Hematopoietic multipotent progenitor cell treated with erythropoietin and hydrocortisone succinate and interleukin-3 and kit ligand, for 15 days (in vitro differentiated cells): Measurements from ENCODE around the gene FRYL.
"Not testable (repeated sequence)": the region's sequence is repeated elsewhere in the genome, so short reads cannot be mapped to it uniquely, and the experiment has no call there.

Experiments
- DNase-seq: peaks from one replicate; pipeline ENCODE4 v3.0.0-alpha.2; 2015; ENCODE audit warnings: low spot score

Gene FRYL

DNA sequence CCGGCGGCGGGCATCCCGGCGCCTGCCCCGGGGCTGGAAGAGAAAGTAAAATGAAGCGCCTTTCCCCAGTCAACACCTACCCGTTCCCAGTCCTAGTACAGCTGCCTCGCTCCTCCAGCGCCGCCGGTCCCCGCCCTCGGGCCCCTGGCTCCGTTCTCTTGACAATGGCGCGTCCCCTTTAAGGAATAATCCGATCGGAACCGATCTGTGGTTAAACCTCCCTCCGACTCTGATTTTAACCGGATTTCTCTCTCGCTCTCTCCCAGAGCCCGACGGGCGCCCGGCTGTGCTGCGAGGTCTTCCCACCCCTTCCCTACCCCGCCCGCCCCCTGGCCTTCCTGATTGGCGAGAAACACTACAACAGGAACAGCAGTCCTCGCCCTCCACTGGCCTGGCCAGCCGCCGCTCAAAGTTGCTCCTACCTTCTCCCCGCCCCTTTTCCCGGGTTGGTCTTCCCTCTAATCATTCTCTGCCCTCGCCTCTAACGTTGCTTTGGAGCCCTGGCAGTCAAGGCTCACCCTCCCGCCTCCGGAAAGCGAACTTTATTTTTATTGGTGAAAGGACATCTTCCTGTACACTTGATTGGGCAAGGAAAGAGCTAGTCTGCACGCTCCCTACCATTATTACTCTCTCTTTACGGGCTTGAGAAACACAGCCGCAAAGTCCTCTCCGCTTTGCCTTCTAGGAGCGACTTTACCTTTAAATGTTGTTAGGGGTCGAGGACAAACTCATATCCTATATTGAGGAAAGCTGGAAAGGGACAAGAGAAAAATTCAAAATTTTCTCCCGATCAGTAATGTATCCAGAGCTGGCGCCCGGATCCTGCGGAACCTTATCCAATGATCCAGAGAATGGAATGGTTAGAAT, at the start of gene FRYL:
TSS of gene FRYL (minus strand) at position 282 of the 867 bp plus-strand sequence. CDS start 145,869 bp downstream, outside the sequence.
- peak; percentile 98 for DNase-seq

DNA sequence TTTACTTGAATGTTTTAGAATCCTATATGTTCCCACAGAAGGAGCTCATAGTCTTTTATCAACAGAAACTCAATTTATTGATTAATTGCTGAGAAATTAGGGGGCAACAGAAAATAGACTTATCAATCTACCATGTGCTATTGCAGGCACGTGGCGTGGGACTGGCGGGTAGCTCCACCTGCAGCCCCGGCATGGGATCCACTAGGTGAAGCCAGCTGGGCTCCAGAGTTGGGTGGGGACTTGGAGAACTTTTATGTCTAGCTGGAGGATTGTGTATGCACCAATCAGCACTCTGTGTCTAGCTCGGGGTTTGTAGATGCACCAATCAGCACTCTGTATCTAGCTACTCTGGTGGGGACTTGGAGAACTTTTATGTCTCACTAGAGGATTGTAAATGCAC, 47.5 kb upstream of the FRYL start:
- no peak for DNase-seq

DNA sequence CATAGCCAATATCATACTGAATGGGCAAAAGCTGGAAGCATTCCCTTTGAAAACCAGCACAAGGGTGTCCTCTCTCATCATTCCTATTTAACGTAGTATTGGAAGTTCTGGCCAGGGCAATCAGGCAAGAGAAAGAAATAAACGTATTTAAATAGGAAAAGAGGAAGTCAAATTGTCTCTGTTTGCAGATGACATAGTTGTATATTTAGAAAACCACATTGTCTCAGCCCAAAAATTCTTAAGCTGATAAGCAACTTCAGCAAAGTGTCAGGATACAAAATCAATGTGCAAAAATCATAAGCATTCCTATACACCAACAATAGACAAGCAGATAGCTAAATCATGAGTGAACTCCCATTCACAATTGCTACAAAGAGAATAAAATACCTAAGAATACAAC, 41.4 kb upstream of the FRYL start:
- DNase-seq, result not testable (repeated sequence)

DNA sequence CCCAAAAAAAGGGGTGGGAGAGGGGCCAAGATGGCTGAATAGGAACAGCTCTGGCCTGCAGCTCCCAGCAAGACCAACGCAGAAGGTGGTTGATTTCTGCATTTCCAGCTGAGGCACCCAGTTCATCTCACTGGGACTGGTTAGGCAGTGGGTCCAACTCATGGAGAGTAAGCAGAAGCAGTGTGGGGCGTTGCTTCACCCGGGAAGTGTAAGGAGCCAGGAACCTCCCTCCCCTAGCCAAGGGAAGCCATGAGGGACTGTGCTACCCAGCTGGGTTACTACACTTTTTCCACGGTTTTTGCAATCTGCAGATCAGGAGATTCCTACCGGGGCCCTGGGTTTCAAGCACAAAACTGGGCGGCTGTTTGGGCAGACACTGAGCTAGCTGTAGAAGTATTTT, 36.9 kb upstream of the FRYL start:
- DNase-seq, result no peak

DNA sequence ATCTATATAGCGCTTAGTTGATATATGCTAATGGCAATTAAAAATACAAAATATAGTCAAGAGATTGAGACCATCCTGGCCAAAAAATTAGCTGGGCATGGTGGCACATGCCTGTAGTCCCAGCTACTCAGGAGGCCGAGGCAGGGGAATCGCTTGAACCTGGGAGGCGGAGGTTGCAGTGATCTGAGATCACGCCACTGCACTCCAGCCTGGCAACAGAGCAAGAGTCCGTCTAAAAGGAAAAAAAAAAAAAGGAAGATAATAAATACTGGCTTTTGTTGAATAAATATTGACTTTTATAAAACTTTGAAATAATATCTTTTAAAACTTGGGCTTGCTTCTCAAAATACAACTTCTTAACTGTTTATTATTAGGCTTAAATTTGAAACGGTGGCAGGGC, 36.2 kb upstream of the FRYL start:
- not testable (repeated sequence) for DNase-seq

DNA sequence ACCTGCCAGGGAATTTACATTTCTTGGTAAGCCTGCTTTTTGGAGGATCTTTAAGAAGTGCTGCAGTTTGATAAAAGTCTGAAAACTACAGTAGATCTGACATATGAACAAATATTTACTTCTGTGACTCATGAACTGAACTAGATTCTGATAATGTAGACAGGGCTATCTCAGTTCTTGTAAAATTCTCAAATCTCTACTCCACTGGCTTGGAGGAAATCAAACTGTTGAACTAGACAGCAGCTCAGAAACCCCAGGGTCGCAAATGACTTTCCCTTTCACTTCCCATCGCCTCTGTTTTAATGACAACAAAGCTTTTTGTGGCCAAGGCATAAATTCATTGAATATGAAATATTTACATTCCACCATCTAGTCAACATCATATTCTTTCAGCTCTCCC, 35.4 kb upstream of the FRYL start:
- no peak for DNase-seq

DNA sequence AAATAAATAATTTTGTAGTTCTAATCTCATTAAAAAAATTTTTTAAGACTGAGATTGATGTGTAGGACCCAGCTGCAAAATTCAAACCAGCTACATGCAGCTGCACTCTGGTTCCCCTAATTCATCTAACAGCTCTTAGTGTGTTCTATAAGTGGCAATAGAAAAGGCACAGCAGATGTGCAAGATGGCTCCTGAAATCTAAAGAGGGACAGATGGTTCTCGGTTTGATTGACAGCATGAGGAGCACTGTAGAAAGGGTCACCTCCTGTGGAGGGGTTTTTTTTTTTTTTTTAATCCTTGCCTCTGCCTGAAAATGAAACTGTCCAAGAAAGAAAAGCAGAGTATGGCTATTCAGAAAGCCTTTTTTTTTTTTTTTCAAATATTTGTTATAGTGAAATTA, 33.9 kb upstream of the FRYL start:
- no peak for DNase-seq

DNA sequence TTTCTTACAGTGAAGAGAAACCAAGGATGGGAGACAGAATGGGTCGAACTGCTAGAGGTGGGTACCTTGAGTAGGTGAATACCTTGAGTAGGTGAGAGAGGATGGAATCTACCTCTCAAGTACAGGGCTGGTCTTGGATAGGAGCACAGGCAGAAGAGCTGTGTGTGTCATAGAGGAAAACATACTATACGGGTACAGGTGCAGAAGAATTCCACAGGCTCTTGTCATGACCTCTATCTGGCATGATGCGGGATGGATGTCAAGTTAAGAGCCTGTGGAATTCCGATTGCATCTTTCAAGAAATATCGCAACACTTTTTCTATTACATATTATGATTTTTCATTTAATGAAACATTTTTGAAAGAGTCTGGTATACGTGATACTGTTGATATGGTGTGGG, 32.8 kb upstream of the FRYL start:
- DNase-seq, result no peak

DNA sequence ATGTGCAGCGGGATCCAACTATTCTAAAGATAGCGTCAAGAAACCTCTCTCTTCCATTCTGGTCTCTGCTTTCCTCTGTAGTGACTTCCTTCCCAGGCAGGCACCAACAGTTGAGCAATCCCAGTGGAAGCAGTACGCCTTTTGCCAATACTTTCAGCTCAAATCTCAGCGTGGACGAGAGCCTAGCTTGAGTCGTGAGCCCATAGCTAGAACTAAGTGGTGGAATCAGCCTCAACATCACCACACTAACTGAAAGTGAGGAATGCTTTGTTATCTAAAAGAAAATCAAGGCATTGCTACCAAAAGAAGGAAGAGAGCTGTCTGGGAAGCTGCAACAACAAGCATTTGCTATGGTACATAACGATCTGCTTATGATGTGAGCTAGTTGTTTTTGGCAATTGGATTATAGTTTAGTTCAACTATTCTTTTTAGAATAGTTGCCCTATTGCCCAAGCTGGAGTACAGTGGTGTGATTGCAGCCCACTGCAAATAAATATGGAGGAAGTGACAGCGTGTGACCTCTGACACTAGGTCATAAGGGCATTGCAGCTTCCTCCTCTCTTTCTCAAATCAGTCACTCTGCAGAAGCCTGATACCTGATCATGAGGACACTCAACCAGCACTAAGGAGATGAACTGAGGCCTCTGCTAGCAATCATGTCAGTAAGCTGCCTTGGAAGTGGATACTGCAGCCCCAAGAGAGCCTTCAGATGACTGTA, 24.7 kb upstream of the FRYL start:
- DNase-seq, result no peak

DNA sequence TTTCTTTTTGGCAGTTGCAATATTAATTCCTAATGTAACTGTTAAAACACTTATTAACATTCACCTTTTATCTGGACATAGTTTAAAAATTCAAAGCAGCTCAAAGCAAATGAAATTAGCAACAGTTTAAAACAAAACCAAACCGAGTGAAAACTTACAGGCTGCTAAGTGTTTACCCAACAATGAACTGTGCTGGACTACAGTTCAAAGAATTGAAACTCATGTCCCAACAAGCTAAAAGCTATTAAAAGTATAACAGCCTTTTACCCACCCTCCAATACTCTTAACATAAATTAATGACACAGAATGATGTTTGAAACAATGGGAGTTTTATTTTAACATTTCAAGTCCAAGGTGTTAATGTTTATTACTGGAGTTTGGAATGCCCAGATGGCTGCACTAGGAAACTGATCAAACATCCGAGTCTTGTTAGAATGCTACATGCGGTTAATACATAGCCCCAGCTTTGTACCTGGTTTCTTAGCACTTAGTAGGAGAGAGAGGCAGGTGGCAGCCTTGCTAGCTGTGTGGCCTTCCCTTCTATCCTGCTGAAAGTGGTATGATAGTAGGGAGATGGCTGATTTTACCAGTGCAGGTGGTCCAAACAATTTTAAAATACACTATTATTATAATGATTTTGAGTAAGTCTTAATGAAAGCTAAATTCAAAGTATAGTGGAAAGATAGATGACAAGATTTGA, 21.1 kb upstream of the FRYL start:
- DNase-seq, result no peak

DNA sequence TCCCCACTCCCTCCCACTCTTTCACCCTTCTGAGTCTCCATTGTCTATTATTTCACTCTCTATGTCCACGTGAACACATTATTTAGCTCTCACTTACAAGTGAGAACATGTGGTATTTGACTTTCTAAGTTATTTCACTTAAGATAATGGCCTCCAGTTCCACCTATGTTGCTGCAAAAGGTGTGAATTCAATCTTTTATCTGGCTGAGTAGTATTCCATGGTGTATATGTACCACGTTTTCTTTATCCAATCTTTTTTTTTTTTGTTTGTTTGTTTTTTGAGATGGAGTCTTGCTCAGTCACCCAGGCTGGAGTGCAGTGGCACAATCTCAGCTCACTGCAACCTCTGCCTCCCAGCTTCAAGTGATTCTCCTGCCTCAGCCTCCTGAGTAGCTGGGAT, 20.1 kb upstream of the FRYL start:
- DNase-seq, result not testable (repeated sequence)

DNA sequence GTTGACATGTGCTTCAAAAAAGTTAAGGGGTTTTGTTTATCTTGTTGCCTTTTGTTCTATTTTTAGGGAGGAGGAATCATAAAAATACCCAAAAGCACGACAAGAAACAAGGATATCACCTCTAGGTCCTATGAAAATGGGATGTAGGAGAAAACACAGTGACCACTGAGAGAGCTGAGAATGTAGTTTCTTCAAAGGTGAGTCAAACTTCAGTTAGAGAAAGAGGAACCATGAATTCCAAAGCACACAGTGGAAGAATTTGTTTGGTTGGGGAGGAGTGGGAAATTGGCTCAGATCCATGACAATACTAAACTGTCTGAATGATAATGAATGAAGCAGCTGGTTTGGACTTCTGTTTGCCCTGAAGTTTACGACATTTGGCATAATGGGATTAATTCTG, 19.1 kb upstream of the FRYL start:
- DNase-seq, result no peak

DNA sequence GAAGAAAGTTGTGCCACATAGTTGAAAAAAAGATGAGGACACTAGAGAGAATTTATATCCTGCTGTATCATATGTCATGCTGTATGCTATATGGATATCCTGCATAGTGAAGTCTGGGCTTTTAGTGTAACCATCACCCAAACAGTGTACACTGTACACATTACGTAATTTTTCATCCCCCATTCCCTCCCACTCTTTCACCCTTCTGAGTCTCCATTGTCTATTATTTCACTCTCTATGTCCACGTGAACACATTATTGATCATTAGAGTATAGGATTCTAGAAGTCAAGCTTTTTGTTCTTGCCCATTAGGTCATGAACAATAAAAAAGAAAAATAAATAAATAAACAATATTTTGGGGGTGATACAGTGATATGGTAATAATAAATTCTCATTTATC, 18.0 kb upstream of the FRYL start:
- no peak for DNase-seq

DNA sequence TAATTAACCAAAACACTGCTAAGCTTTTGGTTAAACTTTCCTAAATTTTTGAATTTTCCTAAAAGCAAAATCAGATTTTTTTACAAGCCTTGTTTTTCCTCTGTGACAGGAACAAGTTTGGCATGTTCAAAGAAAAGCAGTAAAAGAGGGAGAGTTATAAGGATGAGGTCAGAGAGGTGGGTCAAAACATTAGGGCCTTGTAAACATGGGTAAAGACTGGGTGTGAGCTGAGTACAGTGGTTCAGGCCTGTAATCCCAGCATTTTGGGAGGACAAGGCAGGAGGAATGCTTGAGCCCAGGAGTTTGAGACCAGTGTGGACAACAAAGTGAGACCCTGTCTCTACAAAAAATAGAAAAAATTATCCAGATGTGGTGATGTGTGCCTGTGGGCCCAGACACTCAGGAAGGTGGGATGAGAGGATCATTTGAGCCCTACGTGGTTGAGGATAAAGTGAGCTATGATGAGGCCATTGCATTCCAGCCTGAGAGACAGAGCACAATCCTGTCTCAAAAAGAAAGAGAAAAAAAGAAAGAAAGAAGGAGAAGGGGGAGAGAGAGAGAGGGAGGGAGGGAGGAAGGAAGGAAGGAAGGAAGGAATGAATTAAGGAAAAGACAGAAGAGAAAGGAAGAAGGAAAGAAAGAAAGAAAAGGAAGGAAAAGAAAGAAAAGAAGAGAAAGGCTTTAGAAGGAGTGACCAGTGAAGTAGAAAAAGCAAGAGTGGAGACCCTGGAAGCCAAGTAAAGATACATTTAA, 17.0 kb upstream of the FRYL start:
- no peak for DNase-seq

DNA sequence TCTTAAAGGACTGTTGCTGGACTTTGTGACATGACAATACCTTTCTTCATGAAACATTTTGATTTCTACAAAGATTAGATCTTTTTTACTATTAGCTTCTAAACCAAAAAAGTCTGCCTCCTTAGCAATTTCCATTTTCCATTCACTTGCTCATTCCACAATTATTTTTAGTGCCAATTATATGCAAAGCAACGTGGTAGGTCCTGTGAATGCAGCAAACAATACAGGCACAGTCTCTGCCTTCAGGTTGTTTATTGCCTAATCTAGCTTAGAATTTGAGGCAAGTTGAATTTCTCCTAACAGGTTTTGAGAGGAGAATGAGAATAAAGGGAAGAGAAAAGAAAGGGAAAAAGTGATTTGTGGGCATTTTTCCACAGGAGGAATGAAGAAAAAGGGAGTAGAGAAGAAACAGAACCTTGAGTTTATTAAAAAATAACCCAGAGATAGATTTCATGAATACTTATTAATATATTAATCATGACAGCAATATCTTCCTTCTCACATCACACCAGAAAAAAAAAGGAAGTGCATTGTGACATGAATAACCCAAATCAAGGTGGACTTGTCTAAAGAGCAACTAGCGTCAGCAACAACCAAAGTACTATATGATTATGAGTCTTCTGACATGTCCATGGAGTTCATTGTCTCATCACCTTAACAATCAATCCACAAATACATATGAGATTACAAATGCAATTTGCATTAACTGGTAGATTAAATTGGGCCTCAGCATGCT, 16.3 kb upstream of the FRYL start:
- DNase-seq, result no peak

DNA sequence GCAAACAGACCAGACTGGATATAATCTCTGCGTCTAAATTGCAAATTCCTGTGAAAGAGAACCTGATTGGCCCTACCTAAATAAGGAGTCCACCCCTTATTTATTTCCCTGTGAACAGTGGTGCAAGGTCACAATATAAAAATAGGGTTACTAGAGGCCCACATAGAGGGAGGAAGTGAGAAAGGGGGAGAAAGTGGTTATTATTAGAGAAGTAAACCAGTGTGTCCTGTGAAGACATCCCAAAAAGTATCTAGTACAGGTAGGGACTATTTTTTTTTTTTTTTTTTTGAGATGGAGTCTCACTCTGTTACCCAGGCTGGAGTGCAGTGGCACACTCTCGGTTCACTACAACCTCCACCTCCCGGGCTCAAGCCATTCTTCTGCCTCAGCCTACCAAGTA, 15.0 kb upstream of the FRYL start:
- no peak for DNase-seq

DNA sequence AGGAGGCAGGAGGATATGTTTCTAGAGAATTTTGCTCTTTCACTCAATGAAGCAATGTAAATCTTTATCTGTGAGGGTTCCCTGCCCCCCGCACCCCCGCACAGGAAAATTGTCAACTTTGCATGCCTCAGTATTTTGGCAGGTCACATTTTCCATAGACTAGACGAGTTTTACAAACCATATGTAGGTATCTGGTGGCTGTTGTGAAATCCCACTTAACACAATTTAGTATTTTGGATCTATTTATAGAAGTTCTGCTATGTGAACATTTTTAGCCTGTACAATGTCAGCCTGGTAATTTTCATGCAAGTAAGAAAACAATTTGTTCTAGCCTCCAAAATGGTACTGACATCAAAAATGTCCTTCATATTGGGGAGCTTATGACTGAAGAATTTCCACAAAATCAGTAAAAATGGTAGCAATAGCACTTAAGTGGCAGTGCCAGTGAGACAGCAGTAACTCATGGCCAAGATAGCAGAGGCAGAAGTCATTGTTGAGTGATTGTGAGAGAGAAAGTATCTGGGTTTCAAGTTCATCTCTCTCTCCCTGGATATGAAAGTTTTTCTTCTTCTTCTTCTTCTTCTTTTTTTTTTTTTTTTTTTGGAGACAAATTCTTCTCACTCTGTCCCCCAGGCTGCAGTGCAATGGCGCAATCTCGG, 12.4 kb upstream of the FRYL start:
- no peak for DNase-seq

DNA sequence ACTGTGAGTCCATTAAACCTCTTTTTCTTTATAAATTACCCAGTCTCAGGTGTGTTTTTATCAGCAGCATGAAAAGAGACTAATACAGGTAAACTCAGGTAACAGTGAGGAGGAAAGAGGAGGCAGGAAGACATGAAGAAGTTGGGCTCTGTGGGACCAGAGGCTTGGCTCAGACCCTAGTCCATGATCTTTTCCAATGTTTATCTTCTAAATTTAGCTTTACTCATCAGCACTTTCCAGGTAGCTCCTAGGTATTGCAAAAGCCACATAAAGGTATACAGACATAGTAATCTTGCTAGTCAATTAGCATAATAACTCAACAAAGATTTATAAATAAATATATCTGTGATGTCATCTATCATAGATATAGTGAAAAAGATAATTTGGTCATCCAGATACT, 11.2 kb upstream of the FRYL start:
- no peak for DNase-seq

DNA sequence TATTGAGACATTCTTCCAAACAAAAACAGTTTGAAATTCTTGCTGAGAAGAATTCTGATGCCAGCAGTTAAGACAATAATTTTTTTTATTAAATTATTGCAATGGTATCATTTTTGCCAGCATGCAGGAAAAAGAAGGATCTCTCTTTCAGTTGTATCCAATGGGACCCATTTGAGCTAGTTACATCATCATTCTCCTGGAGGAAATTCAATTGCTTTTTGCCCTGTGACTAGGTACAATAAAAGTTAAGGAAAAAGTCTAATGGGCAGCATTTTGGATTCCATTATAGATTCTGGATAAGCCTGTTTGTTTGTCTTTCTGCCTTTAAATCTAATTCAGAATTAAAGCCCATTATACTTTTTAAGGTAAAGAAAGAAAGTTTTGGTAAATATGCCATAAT, 10.5 kb upstream of the FRYL start:
- DNase-seq, result no peak

DNA sequence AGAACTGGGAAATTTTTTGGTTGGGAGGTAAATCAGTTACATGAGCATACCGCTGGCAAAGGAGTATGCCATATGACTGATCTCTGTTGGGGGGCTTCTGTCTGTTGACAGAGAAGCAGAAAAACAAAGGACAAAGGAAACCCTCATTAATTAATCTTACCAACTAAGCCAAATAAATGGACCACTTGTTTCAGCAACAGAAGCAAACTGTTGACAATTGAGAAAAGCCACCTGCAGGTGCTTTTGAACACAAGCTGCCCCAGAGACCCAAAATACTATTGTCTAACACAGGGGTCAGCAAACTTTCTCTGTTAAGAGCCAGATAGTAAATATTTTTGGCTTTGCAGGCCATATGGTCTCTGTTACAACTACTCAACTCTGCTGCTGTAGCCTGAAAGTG, 7.0 kb upstream of the FRYL start:
- DNase-seq, result no peak

DNA sequence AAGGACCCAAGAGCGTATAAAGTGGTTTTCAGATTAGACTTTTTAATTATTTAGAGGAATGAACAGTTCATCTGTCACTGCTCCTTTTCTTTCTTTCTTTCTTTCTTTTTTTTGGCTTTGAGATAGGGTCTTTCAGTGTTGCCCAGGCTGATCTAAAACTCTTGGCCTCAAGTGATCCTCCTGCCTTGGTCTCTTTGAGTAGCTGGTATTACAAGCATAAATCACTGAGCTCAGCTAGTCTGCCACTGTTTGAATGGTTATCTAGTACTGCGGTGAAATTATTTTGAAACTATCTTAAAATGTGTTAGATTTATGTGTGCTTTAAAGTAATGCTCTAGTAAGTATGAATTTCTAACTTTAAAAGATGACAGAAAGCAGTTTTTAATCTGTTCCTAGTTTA, 6.5 kb upstream of the FRYL start:
- no peak for DNase-seq
